K562 (cell line): Measurements from ENCODE around the gene CALML6. TPM values are rescaled to one million over a fixed set of nuclear protein-coding genes. Genes with fewer than 3 reads are reported as not detected.

Experiments
- CC2D1A ChIP-seq: fragments of 450-650 bp; IDR thresholded peaks from 2 replicates; pipeline ENCODE4 v1.6.1; 2017; ENCODE audit warnings: mild to moderate bottlenecking
- CHD7 ChIP-seq: fragments of 200-600 bp; sonication (generic); IDR thresholded peaks from one replicate; pipeline ENCODE4 v1.6.1; 2012; ENCODE audit warnings: mild to moderate bottlenecking, low read depth, low read length, inconsistent platforms
- CTCFL ChIP-seq: IDR thresholded peaks from 2 replicates; pipeline ENCODE4 v1.6.1; 2011; ENCODE audit warnings: borderline replicate concordance, low read depth, mild to moderate bottlenecking, moderate library complexity, low read length; ENCODE audit not compliant: insufficient read depth, poor library complexity, severe bottlenecking
- ESRRB ChIP-seq: fragments of 250-450 bp; sonication (Bioruptor Pico); IDR thresholded peaks from 2 replicates; pipeline ENCODE4 v1.5.0; 2020; ENCODE audit warnings: mild to moderate bottlenecking, moderate library complexity, borderline replicate concordance
- FIP1L1 ChIP-seq: fragments of 200-400 bp; formaldehyde crosslinking; IDR thresholded peaks from 2 replicates; pipeline ENCODE4 v1.6.1; 2018; ENCODE audit warnings: mild to moderate bottlenecking, low read depth, low read length; ENCODE audit not compliant: poor library complexity, severe bottlenecking
- FOSL1 ChIP-seq: fragments of 200-800 bp; sonication (Bioruptor generic); conservative IDR thresholded peaks from 2 replicates; pipeline ENCODE4 v1.6.1; 2016; ENCODE audit warnings: missing genetic modification characterization, missing compliant biosample characterization
- FOXK1 ChIP-seq: sonication (generic); formaldehyde crosslinking; IDR thresholded peaks from 2 replicates; pipeline ENCODE4 v1.8.0; 2022; ENCODE audit warnings: missing genetic modification reagents, mild to moderate bottlenecking, borderline replicate concordance
- NRF1 ChIP-seq, 2 experiments: fragments of 450-650 bp; IDR thresholded peaks in 1 of 2; conservative IDR thresholded peaks in 1 of 2; 2 replicates each; pipeline ENCODE4 v1.6.1; 2014; ENCODE audit warnings: mild to moderate bottlenecking in 2 of 2
- RFX7 ChIP-seq: fragments of 250-450 bp; sonication (Bioruptor Pico); IDR thresholded peaks from 2 replicates; pipeline ENCODE4 v1.5.1; 2021; ENCODE audit warnings: mild to moderate bottlenecking
- polyA plus RNA-seq, 8 experiments: library from polyadenylated mRNA; depleted of rRNA in 4 of 8; stranded (reverse) in 5 of 8; unstranded in 3 of 8; fragments of >200 nt; fragmentation: Nextera tagmentation in 2 of 8; fragmentation: Illumina TruSeq in 1 of 8; extraction: Ambion mirVana in 2 of 8; extraction: Trizol in 1 of 8; gene quantifications; 2 replicates each; pipeline versions ENCODE4 v1.2.1 to v1.2.3, GENCODE V29; 2011 to 2014; ENCODE audit warnings: inconsistent platforms in 1 of 8, missing spikeins in 1 of 8
- total RNA-seq, 7 experiments: library from RNA; depleted of rRNA in 6 of 7; stranded (reverse); fragments of >200 nt in 6 of 7; fragmentation: Illumina TruSeq in 2 of 7; extraction: Trizol in 2 of 7; gene quantifications; 2 replicates each; pipeline versions ENCODE4 v1.2.1 to v1.2.3, GENCODE V29; 2011 to 2021; ENCODE audit warnings: low replicate concordance in 1 of 7

CALML6 gene
- total and polyA plus RNA-seq, 9 of the 15 experiments (the other 6 are each of a cell fraction or from before 2014, with no cell fraction given), result 0.14 TPM; not detected in 8

GRCh38 chr1:1883092-1883873, 31.8 kb upstream of the CALML6 start (continued):
- TF ChIP-seq CHD7 (no peak), CC2D1A (no peak), FOXK1 (CRISPR knock-in tag) (no peak), NRF1 (conservative IDR thresholded peaks at IDR 0.05 in 1 of 2, IDR thresholded peaks at IDR 0.05 in 1 of 2) (peak; percentile 37 to 45; a peak in 2 of 4 replicates), RFX7 (CRISPR knock-in tag) (no peak), FIP1L1 (no peak), FOSL1 (peak; percentile 45), CTCFL (no peak), ESRRB (CRISPR knock-in tag) (no peak)
